Esophagus squamous epithelium (tissue), 5 donors: ENCODE data around the gene UBXN7. TPM values are rescaled to one million over a fixed set of nuclear protein-coding genes. Genes with fewer than 3 reads are reported as not detected.
"Not testable (repeated sequence)": the region's sequence is repeated elsewhere in the genome, so short reads cannot be mapped to it uniquely, and the experiment has no call there.

Experiments used
- DNase-seq: peaks from one replicate; lab custom pipeline; 2025; lab: John Stamatoyannopoulos, UW
- H3K27ac ChIP-seq, 4 donors: fragments of 200-600 bp; sonication (generic); one replicate each; pipeline ENCODE4 v1.5.1; 2016 to 2019; ENCODE audit warnings: mild to moderate bottlenecking in 1 of 4
- H3K27me3 ChIP-seq, 4 donors: fragments of 200-600 bp; sonication (generic); 1 replicate in 3 of 4; 2 replicates in 1 of 4; pipeline versions ENCODE4 v1.5.1 to v1.6.0; 2017 to 2021; ENCODE audit warnings: antibody characterized with exemption in 1 of 4
- H3K36me3 ChIP-seq, 3 donors: fragments of 200-600 bp; sonication (generic); one replicate each; pipeline ENCODE4 v1.5.1; 2016 to 2019
- H3K4me1 ChIP-seq, 3 donors: fragments of 200-600 bp; sonication (generic); one replicate each; pipeline ENCODE4 v1.5.1; 2017 to 2019
- H3K4me3 ChIP-seq, 4 donors: fragments of 200-600 bp; sonication (generic); 1 replicate in 3 of 4; 2 replicates in 1 of 4; pipeline ENCODE4 v1.5.1; 2016 to 2019; ENCODE audit warnings: mild to moderate bottlenecking in 2 of 4, moderate library complexity in 1 of 4
- H3K9me3 ChIP-seq, 3 donors: fragments of 200-600 bp; sonication (generic); one replicate each; pipeline ENCODE4 v1.5.1; 2016 to 2019
- POLR2A ChIP-seq, 4 donors: fragments of 450-650 bp; IDR thresholded peaks; one replicate each; pipeline ENCODE4 v1.6.1; 2017; ENCODE audit warnings: antibody characterized with exemption in 4 of 4, mild to moderate bottlenecking in 4 of 4, moderate library complexity in 3 of 4
- WGBS, 2 donors: methylation state at CpG; one replicate each; pipeline ENCODE4 v1.1.5; 2018; 5-methylcytosine and 5-hydroxymethylcytosine counted together
- intact Hi-C: fragments of 100-400 bp; cut with DNase I; formaldehyde crosslinking; loops from one replicate; pipeline ENCODE4 v1.15.0; 2022
- small RNA-seq, 4 donors: library from RNA; depleted of rRNA; stranded (forward); fragments of <200 nt; gene quantifications; one replicate each; pipeline ENCODE3, GENCODE V24; 2016
- total RNA-seq, 4 donors: library from RNA; depleted of rRNA; stranded (reverse); fragments of >200 nt; gene quantifications; one replicate each; pipeline ENCODE4 v1.1.0, GENCODE V29; 2016
- TF ChIP-seq, protein P1 (sequence below), 6 experiments: fragments of 450-650 bp in 4 of 6; fragments of 200-600 bp in 2 of 6; sonication (generic) in 2 of 6; IDR thresholded peaks; one replicate each; pipeline ENCODE4 v1.5.1; 2016 to 2019; ENCODE audit warnings: antibody characterized with exemption in 6 of 6, mild to moderate bottlenecking in 4 of 6, moderate library complexity in 4 of 6
- donor health status: DM: yes; HTN: yes; CAD: no.

The UBXN7 gene
- total RNA-seq, 4 donors from 2014 or later, result 10.7 to 18.7 (median 14.1) TPM

DNA sequence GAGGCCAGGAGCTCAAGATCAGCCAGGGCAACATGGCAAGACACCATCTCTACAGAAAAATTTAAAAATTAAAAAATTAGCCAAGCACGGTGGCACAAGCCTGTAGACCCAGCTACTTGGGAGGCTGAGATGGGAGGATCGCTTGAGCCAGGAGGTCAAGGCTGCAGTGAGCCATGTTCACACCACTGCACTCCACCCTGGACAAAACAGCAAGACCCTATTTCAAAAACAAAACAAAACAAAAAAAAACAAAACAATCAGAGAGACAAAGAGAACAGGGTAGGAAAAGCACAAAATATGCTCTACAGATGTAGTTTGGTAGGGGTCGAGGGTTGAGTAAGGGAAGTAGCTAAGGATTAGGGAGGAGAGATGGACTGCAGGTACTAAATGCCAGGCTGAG lies 117.6 kb downstream of the UBXN7 start:
- intact Hi-C loops, result no loop called here
- no peaks in the 10 kb centered on the region for H3K27me3 ChIP-seq
- no peak for TF ChIP-seq POLR2A (IDR thresholded peaks at IDR 0.05)
- H3K9me3 ChIP-seq, result no peaks in the 10 kb centered on the region
- no peaks in the 10 kb centered on the region for H3K36me3 ChIP-seq
- WGBS, 2 donors, result 87 to 89% methylated on average over 3 of the region's 3 CpGs
- peaks cover 0 to 20% (median 5%) of the 10 kb centered on the region in 3 donors for H3K4me1 ChIP-seq
- no peak overlapping the region for H3K4me3 ChIP-seq
- H3K27ac ChIP-seq, result no peak overlapping the region
- no peak for DNase-seq

DNA sequence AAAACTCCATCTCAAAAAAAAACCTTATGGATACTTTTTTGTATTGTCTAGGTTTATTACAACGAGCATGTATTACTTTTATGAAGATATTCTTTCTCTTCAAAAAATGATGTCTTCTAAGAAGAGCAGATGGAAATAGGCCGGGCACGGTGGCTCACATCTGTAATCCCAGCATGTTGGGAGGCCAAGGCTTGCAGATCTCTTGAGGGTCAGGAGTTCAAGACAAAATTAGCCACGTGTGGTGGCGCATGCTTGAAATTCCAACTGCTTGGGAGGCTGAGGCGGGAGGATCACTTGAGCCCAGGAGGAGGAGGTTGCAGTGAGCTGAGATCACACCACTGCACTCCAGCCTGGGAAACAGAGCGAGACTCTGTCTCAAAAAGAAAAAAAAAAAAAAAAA lies 118.1 kb downstream of the UBXN7 start:
- H3K27ac ChIP-seq, DNase-seq, intact Hi-C loops, H3K36me3 ChIP-seq, H3K27me3 ChIP-seq, H3K9me3 ChIP-seq, H3K4me3 ChIP-seq: not testable (repeated sequence)
- WGBS, 2 donors, result 85 to 89% methylated on average over 7 of the region's 7 CpGs
- H3K4me1 ChIP-seq, result peaks cover 0 to 15% (median 0%) of the 10 kb centered on the region in 3 donors

DNA sequence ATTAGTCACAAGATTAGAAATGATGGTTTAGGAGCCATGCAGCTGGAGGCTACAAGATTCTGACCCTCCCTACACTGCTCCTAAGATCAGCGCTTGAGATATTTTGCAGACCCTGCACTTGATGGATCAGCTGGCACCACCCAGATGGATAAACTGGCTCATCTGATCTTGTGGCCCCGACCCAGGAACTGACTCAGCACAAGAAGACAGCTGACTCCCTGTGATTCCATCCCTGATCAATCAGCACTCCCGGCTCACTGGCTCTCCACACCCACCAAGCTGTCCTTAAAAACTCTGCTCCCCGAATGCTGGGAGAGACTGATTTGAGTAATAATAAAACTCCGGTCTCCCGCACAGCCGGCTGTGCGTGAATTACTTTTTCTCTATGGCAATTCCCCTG lies 129.3 kb downstream of the UBXN7 start:
- H3K4me1 ChIP-seq, DNase-seq, H3K4me3 ChIP-seq, intact Hi-C loops, H3K9me3 ChIP-seq, H3K27me3 ChIP-seq, H3K27ac ChIP-seq: not testable (repeated sequence)
- peaks cover 0 to 59% (median 0%) of the 10 kb centered on the region in 3 donors for H3K36me3 ChIP-seq
- 77 to 97% methylated on average over 4 to 5 of the region's 8 CpGs for WGBS, 2 donors

DNA sequence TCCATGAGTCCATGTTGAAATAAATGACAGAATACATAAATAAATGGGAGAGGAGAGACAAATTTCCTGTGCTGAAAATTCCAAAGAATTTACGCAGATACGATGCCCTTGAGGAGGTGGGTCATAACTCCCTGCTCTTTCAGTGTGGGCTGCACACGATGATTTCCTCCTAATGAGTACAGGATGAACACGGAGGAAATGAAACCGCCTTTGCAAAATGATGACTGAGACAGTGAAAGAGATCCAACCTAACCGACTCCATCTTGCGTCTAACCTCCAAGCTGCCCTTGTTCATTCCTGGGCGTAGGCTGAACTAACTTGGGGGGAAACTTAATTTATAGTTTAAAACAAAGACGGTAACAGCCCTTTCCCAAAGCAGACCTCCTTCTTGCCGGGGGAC lies 129.7 kb downstream of the UBXN7 start:
- intact Hi-C loops, H3K27me3 ChIP-seq, H3K27ac ChIP-seq, H3K4me1 ChIP-seq, DNase-seq, H3K4me3 ChIP-seq, H3K9me3 ChIP-seq: not testable (repeated sequence)
- 72 to 84% methylated on average over 7 to 8 of the region's 10 CpGs for WGBS, 2 donors
- H3K36me3 ChIP-seq, result peaks cover 0 to 63% (median 0%) of the 10 kb centered on the region in 3 donors

DNA sequence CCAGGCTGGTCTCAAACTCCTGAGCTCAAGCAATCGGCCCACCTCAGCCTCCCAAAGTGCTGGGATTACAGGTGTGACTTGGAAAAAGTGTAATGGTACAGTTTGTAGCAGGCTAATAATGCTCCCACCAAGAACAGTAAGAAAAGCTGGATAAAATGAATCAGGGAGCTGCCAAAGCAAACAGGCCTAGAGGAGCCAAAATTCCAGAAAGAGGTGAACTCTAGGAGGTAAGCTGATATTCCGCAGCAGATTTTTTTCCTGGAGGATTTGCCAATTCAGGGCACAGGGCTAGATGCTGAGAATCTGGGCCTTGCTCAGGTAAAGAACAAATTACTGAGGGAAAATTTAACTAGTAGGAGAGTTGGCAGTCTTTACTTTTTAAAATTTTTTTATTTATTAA lies 133.7 kb downstream of the UBXN7 start:
- Histone ChIP-seq H3K9me3 (no peaks in the 10 kb centered on the region), H3K27ac (no peak overlapping the region), H3K4me1 (no peaks in the 10 kb centered on the region), H3K4me3 (no peak overlapping the region), H3K27me3 (no peaks in the 10 kb centered on the region), H3K36me3 (peaks cover 0 to 54% (median 0%) of the 10 kb centered on the region in 3 donors)
- 83 to 100% methylated on average over 2 of the region's 2 CpGs for WGBS, 2 donors
- intact Hi-C loops, result no loop called here
- TF ChIP-seq, protein P1, sequence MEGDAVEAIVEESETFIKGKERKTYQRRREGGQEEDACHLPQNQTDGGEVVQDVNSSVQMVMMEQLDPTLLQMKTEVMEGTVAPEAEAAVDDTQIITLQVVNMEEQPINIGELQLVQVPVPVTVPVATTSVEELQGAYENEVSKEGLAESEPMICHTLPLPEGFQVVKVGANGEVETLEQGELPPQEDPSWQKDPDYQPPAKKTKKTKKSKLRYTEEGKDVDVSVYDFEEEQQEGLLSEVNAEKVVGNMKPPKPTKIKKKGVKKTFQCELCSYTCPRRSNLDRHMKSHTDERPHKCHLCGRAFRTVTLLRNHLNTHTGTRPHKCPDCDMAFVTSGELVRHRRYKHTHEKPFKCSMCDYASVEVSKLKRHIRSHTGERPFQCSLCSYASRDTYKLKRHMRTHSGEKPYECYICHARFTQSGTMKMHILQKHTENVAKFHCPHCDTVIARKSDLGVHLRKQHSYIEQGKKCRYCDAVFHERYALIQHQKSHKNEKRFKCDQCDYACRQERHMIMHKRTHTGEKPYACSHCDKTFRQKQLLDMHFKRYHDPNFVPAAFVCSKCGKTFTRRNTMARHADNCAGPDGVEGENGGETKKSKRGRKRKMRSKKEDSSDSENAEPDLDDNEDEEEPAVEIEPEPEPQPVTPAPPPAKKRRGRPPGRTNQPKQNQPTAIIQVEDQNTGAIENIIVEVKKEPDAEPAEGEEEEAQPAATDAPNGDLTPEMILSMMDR (IDR thresholded peaks at IDR 0.05), result no peak
- TF ChIP-seq POLR2A (IDR thresholded peaks at IDR 0.05), result no peak
- DNase-seq, result no peak

Small RNA genes lying within 50 kb of the gene (small RNA-seq; reads per million reads assigned to genes)
- gene AC069257.2 (0 reads per million in 4 donors), gene AC083822.1 (0 reads per million in 4 donors), gene AC117490.1 (0 reads per million in 4 donors), gene RN7SL434P (0 to 0.09 (median 0) reads per million in 4 donors), gene RN7SL738P (0 reads per million in 4 donors), gene RNU6-1279P (0 reads per million in 4 donors), gene RNU6-910P (0 reads per million in 4 donors)

Other genes with a start within 250 kb of the UBXN7 start
- not detected for gene ZDHHC19, start 221.0 kb downstream of the UBXN7 start, total RNA-seq
- 1 to 10 TPM in 1 of 4 donors, not detected in 3; 1.1 TPM for gene SLC51A, start 215.9 kb downstream of the UBXN7 start, total RNA-seq
- gene PCYT1A, start 144.7 kb downstream of the UBXN7 start, total RNA-seq, result 100 to 1,000 TPM in 2 of 4 donors, 10 to 100 TPM in 2; 62.9 to 104 (median 91.7) TPM
- 10 to 100 TPM in 1 of 4 donors, 1 to 10 TPM in 3; 6.6 to 16.6 (median 8.4) TPM for gene DYNLT2B, start 114.2 kb downstream of the UBXN7 start, total RNA-seq
- 1 to 10 TPM in 3 of 4 donors, under 1 TPM in 1; 0.76 to 8.3 (median 2.6) TPM for gene TM4SF19, start 94.0 kb downstream of the UBXN7 start, total RNA-seq
- 10 to 100 TPM; 13.0 to 23.8 (median 19.6) TPM for gene RNF168, start 71.3 kb upstream of the UBXN7 start, total RNA-seq
- not detected for gene SMCO1, start 82.9 kb upstream of the UBXN7 start, total RNA-seq
- 10 to 100 TPM in 1 of 4 donors, 1 to 10 TPM in 3; 2.5 to 12.6 (median 5.5) TPM for gene WDR53, start 136.1 kb upstream of the UBXN7 start, total RNA-seq
- 10 to 100 TPM in 3 of 4 donors, 1 to 10 TPM in 1; 6.6 to 19.9 (median 12.9) TPM for gene FBXO45, start 136.2 kb upstream of the UBXN7 start, total RNA-seq
- 1 to 10 TPM in 1 of 4 donors, under 1 TPM in 2, not detected in 1; 0.18 to 4.8 (median 0.70) TPM for gene NRROS, start 207.3 kb upstream of the UBXN7 start, total RNA-seq